Spleen (tissue), 11 donors: ENCODE results near the gene MLC1. TPM values are rescaled to one million over a fixed set of nuclear protein-coding genes. Genes with fewer than 3 reads are reported as not detected.

Source experiments
- DNase-seq: peaks from one replicate; pipeline ENCODE4 v3.0.0-alpha.2; 2020
- H3K27ac ChIP-seq, 8 donors: fragments of 200-600 bp; sonication (generic) in 7 of 8; 1 replicate in 4 of 8; 2 replicates in 4 of 8; pipeline versions ENCODE4 v1.5.0 to v1.8.0; 2016 to 2021; ENCODE audit warnings: inconsistent platforms in 4 of 8, mild to moderate bottlenecking in 4 of 8, moderate library complexity in 1 of 8
- H3K27me3 ChIP-seq, 7 donors: fragments of 200-600 bp; sonication (generic) in 6 of 7; replicated peaks in 1 of 7; 1 replicate in 4 of 7; 2 replicates in 3 of 7; pipeline versions ENCODE4 v1.5.0 to v1.8.0; 2016 to 2021; ENCODE audit warnings: inconsistent platforms in 3 of 7, mild to moderate bottlenecking in 1 of 7
- H3K36me3 ChIP-seq, 6 donors: fragments of 200-600 bp; sonication (generic) in 5 of 6; 1 replicate in 4 of 6; 2 replicates in 2 of 6; pipeline versions ENCODE4 v1.5.0 to v1.8.0; 2016 to 2021; ENCODE audit warnings: inconsistent platforms in 2 of 6
- H3K4me1 ChIP-seq, 6 donors: fragments of 200-600 bp; sonication (generic) in 5 of 6; 1 replicate in 3 of 6; 2 replicates in 3 of 6; pipeline versions ENCODE4 v1.5.0 to v1.8.0; 2016 to 2021; ENCODE audit warnings: inconsistent platforms in 3 of 6
- H3K4me3 ChIP-seq, 8 donors: fragments of 200-600 bp; sonication (generic) in 7 of 8; 1 replicate in 4 of 8; 2 replicates in 4 of 8; pipeline versions ENCODE4 v1.5.0 to v1.8.0; 2016 to 2021; ENCODE audit warnings: inconsistent platforms in 4 of 8, mild to moderate bottlenecking in 4 of 8, moderate library complexity in 2 of 8
- H3K9me3 ChIP-seq, 8 donors: fragments of 200-600 bp; sonication (generic) in 7 of 8; 1 replicate in 4 of 8; 2 replicates in 4 of 8; pipeline versions ENCODE4 v1.5.0 to v1.8.0; 2016 to 2021; ENCODE audit warnings: inconsistent platforms in 4 of 8
- CTCF ChIP-seq, 11 experiments: fragments of 200-600 bp in 7 of 11; fragments of 450-650 bp in 4 of 11; sonication (generic) in 4 of 11; IDR thresholded peaks in 8 of 11; conservative IDR thresholded peaks in 3 of 11; 1 replicate in 7 of 11; 2 replicates in 4 of 11; pipeline versions ENCODE4 v1.4.0 to v1.8.0; 2016 to 2021; ENCODE audit warnings: antibody characterized with exemption in 11 of 11, inconsistent platforms in 4 of 11, mild to moderate bottlenecking in 1 of 11
- POLR2A ChIP-seq, 3 donors: fragments of 450-650 bp; IDR thresholded peaks; one replicate each; pipeline ENCODE4 v1.5.1; 2017; ENCODE audit warnings: antibody characterized with exemption in 3 of 3, mild to moderate bottlenecking in 1 of 3
- POLR2AphosphoS5 ChIP-seq, 3 donors: sonication (generic); formaldehyde crosslinking; IDR thresholded peaks; one replicate each; pipeline ENCODE4 v1.5.1; 2017; ENCODE audit warnings: antibody characterized with exemption in 3 of 3
- WGBS, 5 donors: extraction: QIAGEN DNeasy Blood & Tissue Kit in 3 of 5; methylation state at CpG; one replicate each; pipeline versions ENCODE4 v1.1.5 to v1.1.7; 2013 to 2018; 5-methylcytosine and 5-hydroxymethylcytosine counted together
- intact Hi-C: fragments of 100-400 bp; cut with DNase I; formaldehyde crosslinking; loops from one replicate; pipeline ENCODE4 v1.15.0; 2023; ENCODE audit warnings: low total_unique reads
- polyA plus RNA-seq, 3 donors: library from polyadenylated mRNA; stranded (reverse); fragments of 200-250 nt; gene quantifications; one replicate each; pipeline ENCODE4 v1.2.1, GENCODE V29; 2013
- total RNA-seq, 7 donors: library from RNA; depleted of rRNA in 3 of 7; stranded (reverse); fragments of >200 nt in 3 of 7; fragmentation: NEBNext Ultra II Directional in 4 of 7; extraction: Animal tissue kit (Norgen Biotek cat#: 25700) in 4 of 7; gene quantifications; one replicate each; pipeline versions ENCODE4 v1.1.0 to v1.2.1, GENCODE V29; 2016 to 2021
- donor health status: healthy with polysubstance abuse.
- donor health status: DM: no; HTN: no; CAD: no; lungs with moderate emphysema.
- donor health status: DM: no; HTN: no; CAD: no.
- donor health status: Bipolar disorder and iron deficiency.
- donor health status: healthy.
- donor health status: DM: no; HTN: no; CAD: no.
- donor health status: DM: yes; HTN: yes; CAD: no.

Gene MLC1
- total and polyA plus RNA-seq, 10 donors, result 0.17 to 4.4 (median 1.6) TPM

DNA sequence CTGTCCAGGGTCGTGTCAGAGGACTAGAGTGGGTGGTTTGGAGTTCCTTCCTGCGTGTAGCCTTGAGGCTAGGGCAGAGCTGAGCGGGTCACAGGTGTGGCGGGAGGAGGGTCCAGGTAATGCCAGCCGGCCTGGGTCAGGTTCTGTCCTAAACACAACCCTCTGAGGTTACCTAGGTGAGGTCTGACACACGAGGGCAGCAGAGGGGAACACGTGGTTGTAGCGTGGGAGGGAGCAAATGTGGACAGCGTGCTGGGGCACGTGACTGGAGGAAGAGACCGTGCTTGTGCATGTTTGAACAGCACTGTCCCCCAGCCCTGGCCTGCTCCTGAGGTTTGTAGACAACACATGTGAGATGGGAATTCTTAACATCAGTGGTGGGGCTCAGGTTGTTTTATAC, 17.7 kb upstream of the MLC1 start:
- WGBS, 5 donors, result 37 to 53% (median 43%) methylated on average over 11 of the region's 11 CpGs
- peaks cover 0 to 29% (median 7%) of the 10 kb centered on the region in 6 donors for H3K4me1 ChIP-seq
- no peak for TF ChIP-seq POLR2A (IDR thresholded peaks at IDR 0.05)
- no peak for TF ChIP-seq POLR2AphosphoS5 (IDR thresholded peaks at IDR 0.05)
- TF ChIP-seq CTCF (IDR thresholded peaks at IDR 0.05 in 8 of 11, conservative IDR thresholded peaks at IDR 0.05 in 3 of 11), result no peak
- no peaks in the 10 kb centered on the region for H3K36me3 ChIP-seq
- no peak overlapping the region for H3K4me3 ChIP-seq
- peaks cover 0 to 16% (median 0%) of the 10 kb centered on the region in 7 donors for H3K27me3 ChIP-seq
- no peak for DNase-seq
- H3K27ac ChIP-seq, result no peak overlapping the region
- H3K9me3 ChIP-seq, result no peaks in the 10 kb centered on the region
- intact Hi-C loops, result no loop called here

DNA sequence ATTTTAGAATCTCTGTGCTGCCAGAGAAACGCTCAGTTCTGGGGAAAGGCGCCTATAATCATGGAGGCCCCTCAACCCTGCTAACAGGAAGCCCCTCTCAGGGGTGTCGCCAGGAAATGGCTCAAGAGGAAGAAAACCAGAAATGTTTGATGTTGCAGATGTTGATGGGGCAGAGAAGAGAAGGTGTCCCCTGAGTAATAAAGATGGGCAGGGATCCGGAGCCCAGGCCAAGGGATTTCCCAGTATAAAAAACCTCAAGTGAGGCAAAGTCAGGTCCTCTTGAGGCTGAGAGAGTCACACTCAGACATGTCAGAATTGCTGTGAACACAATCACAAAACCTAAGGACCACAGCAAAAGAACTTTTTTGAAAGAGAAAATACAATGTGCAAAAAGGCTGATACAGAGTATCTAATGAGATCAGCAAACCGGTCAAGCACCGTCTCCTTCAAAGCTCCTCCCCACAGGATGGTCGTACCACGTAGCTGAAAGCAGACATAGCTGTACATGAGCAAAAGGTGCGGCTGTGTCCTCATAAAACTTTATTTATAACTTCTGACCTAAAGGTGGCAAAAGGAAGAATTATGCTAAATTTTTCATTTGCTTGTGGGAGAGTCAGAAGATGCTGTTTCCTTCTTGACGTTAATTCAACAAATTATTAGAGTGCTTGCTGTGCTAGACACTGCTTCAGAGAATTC, 16.8 kb upstream of the MLC1 start:
- intact Hi-C loops, result no loop called here
- TF ChIP-seq POLR2A (IDR thresholded peaks at IDR 0.05) (no peak), CTCF (IDR thresholded peaks at IDR 0.05 in 8 of 11, conservative IDR thresholded peaks at IDR 0.05 in 3 of 11) (no peak), POLR2AphosphoS5 (IDR thresholded peaks at IDR 0.05) (no peak)
- WGBS, 5 donors, result 46 to 64% (median 56%) methylated on average over 10 of the region's 10 CpGs
- Histone ChIP-seq H3K27ac (no peak overlapping the region), H3K27me3 (peaks cover 0 to 16% (median 0%) of the 10 kb centered on the region in 7 donors), H3K36me3 (no peaks in the 10 kb centered on the region), H3K4me3 (no peak overlapping the region), H3K9me3 (no peaks in the 10 kb centered on the region), H3K4me1 (peaks cover 0 to 29% (median 7%) of the 10 kb centered on the region in 6 donors)
- DNase-seq, result no peak

DNA sequence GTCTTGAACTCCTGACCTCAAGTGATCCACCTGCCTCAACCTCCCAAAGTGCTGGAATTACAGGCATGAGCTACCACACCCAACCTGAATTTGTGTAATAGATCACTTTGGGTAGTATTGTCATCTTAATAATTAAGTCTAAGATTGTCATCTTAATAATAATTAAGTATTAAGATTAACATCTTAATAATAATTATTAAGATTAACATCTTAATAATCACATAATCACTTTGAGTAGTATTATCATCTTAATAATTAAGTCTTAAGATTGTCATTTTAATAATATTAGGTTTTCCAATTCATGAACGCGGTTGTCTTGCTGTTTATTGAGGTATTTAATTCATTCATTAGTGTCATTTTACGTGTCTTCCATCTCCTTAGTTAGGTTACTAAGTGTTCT, 12.8 kb upstream of the MLC1 start:
- TF ChIP-seq CTCF (IDR thresholded peaks at IDR 0.05 in 8 of 11, conservative IDR thresholded peaks at IDR 0.05 in 3 of 11) (no peak), POLR2A (IDR thresholded peaks at IDR 0.05) (no peak), POLR2AphosphoS5 (IDR thresholded peaks at IDR 0.05) (no peak)
- intact Hi-C loops, result no loop called here
- DNase-seq, result no peak
- no peak overlapping the region for H3K27ac ChIP-seq
- 87 to 95% (median 91%) methylated on average over 3 of the region's 3 CpGs for WGBS, 5 donors
- H3K27me3 ChIP-seq, result peaks cover 0 to 7% (median 0%) of the 10 kb centered on the region in 7 donors
- peaks cover 0 to 10% (median 0%) of the 10 kb centered on the region in 6 donors for H3K4me1 ChIP-seq
- H3K4me3 ChIP-seq, result no peak overlapping the region
- no peaks in the 10 kb centered on the region for H3K36me3 ChIP-seq
- no peaks in the 10 kb centered on the region for H3K9me3 ChIP-seq

DNA sequence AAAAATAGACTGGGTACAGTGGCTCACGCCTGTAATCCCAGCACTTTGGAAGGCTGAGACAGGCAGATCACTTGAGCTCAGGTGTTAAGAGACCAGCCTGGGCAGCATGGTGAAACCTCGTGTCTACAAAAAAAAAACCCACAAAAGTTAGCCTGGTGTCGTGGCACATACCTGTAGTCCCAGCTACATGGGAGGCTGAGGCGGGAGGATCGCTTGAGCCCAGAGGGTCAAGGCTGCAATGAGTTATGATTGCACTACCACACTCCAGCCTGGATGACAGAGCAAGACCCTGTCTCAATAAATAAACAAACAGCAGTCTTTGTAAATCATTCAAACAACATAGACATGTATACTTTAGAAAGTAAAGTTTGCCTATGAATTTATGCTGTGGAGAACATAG, 7.1 kb upstream of the MLC1 start:
- Histone ChIP-seq H3K36me3 (no peaks in the 10 kb centered on the region), H3K27ac (no peak overlapping the region), H3K4me3 (no peak overlapping the region), H3K9me3 (peaks cover 0 to 18% (median 2%) of the 10 kb centered on the region in 8 donors), H3K27me3 (peaks cover 0 to 33% (median 7%) of the 10 kb centered on the region in 7 donors), H3K4me1 (no peaks in the 10 kb centered on the region)
- TF ChIP-seq POLR2A (IDR thresholded peaks at IDR 0.05) (no peak), CTCF (IDR thresholded peaks at IDR 0.05 in 8 of 11, conservative IDR thresholded peaks at IDR 0.05 in 3 of 11) (no peak), POLR2AphosphoS5 (IDR thresholded peaks at IDR 0.05) (no peak)
- peak; percentile 14 for DNase-seq
- intact Hi-C loops, result no loop called here
- whole genome bisulfite sequencing, 5 donors, result 75 to 88% (median 81%) methylated on average over 5 of the region's 5 CpGs
